Spleen (tissue), 7 donors: ENCODE results near the gene FANCM.

ENCODE experiments used
- CTCF ChIP-seq, 11 experiments: fragments of 200-600 bp in 7 of 11; fragments of 450-650 bp in 4 of 11; sonication (generic) in 4 of 11; IDR thresholded peaks in 8 of 11; conservative IDR thresholded peaks in 3 of 11; 1 replicate in 7 of 11; 2 replicates in 4 of 11; pipeline versions ENCODE4 v1.4.0 to v1.8.0; 2016 to 2021; ENCODE audit warnings: antibody characterized with exemption in 11 of 11, inconsistent platforms in 4 of 11, mild to moderate bottlenecking in 1 of 11
- POLR2A ChIP-seq, 3 donors: fragments of 450-650 bp; IDR thresholded peaks; one replicate each; pipeline ENCODE4 v1.5.1; 2017; ENCODE audit warnings: antibody characterized with exemption in 3 of 3, mild to moderate bottlenecking in 1 of 3
- donor health status: DM: no; HTN: no; CAD: no; lungs with moderate emphysema.
- donor health status: DM: no; HTN: no; CAD: no.
- donor health status: DM: no; HTN: no; CAD: no.

GRCh38 chr14:45089813-45090212 is 45.9 kb upstream of the FANCM start:
- TF ChIP-seq CTCF (IDR thresholded peaks at IDR 0.05 in 8 of 11, conservative IDR thresholded peaks at IDR 0.05 in 3 of 11) (no peak), POLR2A (IDR thresholded peaks at IDR 0.05) (no peak)
